Adrenal gland (tissue), 12 donors: ENCODE results near the gene ATXN1. TPM values are rescaled to one million over a fixed set of nuclear protein-coding genes. Genes with fewer than 3 reads are reported as not detected.

Experiments
- DNase-seq, 7 donors: peaks; one replicate each; pipeline ENCODE4 v3.0.0-alpha.2; 2019 to 2020
- H3K27ac ChIP-seq, 5 donors: fragments of 200-600 bp; sonication (generic) in 4 of 5; 1 replicate in 3 of 5; 2 replicates in 2 of 5; pipeline versions ENCODE4 v1.5.1 to v1.8.0; 2016 to 2020; ENCODE audit warnings: mild to moderate bottlenecking in 1 of 5
- H3K27me3 ChIP-seq: fragments of 200-600 bp; 2 replicates; pipeline ENCODE4 v1.8.0; 2021
- H3K36me3 ChIP-seq, 2 donors: fragments of 200-600 bp; replicated peaks in 1 of 2; 1 replicate in 1 of 2; 2 replicates in 1 of 2; pipeline versions ENCODE4 v1.5.1 to v1.8.0; 2018 to 2022
- H3K4me1 ChIP-seq, 2 donors: fragments of 200-600 bp; replicated peaks in 1 of 2; 1 replicate in 1 of 2; 2 replicates in 1 of 2; pipeline versions ENCODE4 v1.5.1 to v1.8.0; 2018 to 2021
- H3K4me3 ChIP-seq, 4 donors: fragments of 200-600 bp; sonication (generic) in 3 of 4; one replicate each; pipeline ENCODE4 v1.5.1; 2016 to 2018
- H3K9me3 ChIP-seq, 3 donors: fragments of 200-600 bp; sonication (generic) in 1 of 3; replicated peaks in 1 of 3; 1 replicate in 2 of 3; 2 replicates in 1 of 3; pipeline versions ENCODE4 v1.5.1 to v1.8.0; 2016 to 2021
- POLR2A ChIP-seq, 2 donors: fragments of 450-650 bp; IDR thresholded peaks; one replicate each; pipeline ENCODE4 v1.6.1; 2017; ENCODE audit warnings: antibody characterized with exemption in 2 of 2, mild to moderate bottlenecking in 2 of 2, moderate library complexity in 1 of 2
- WGBS, 4 donors: extraction: QIAGEN DNeasy Blood & Tissue Kit in 2 of 4; methylation state at CpG; one replicate each; pipeline versions ENCODE4 v1.1.5 to v1.1.7; 2013 to 2017; 5-methylcytosine and 5-hydroxymethylcytosine counted together
- intact Hi-C, 2 donors: fragments of 100-400 bp; cut with DNase I; formaldehyde crosslinking; loops; one replicate each; pipeline versions ENCODE4 v1.14.1 to v1.15.0; 2022 to 2023
- polyA plus RNA-seq, 3 donors: library from polyadenylated mRNA; stranded (reverse); fragments of 200-250 nt in 2 of 3; fragments of 350-450 nt in 1 of 3; fragmentation: Illumina TruSeq in 1 of 3; extraction: RNeasy Lipid Tissue Mini Kit (QIAGEN cat#74804) in 1 of 3; gene quantifications; one replicate each; pipeline ENCODE4 v1.2.3, GENCODE V29; 2013 to 2014
- total RNA-seq, 9 donors: library from RNA; depleted of rRNA in 4 of 9; stranded (reverse); fragments of >200 nt in 4 of 9; fragments of 120-200 nt in 1 of 9; fragmentation: NEBNext Ultra II Directional in 1 of 9; extraction: Animal tissue kit (Norgen Biotek cat#: 25700) in 1 of 9; gene quantifications; one replicate each; pipeline versions ENCODE4 v1.1.0 to v1.2.4, GENCODE V29; 2013 to 2023
- TF ChIP-seq, protein P1 (sequence below), 6 experiments: fragments of 450-650 bp in 4 of 6; fragments of 200-600 bp in 2 of 6; sonication (generic) in 1 of 6; IDR thresholded peaks; 1 replicate in 5 of 6; 2 replicates in 1 of 6; pipeline versions ENCODE4 v1.5.1 to v1.8.0; 2016 to 2021; ENCODE audit warnings: antibody characterized with exemption in 6 of 6, mild to moderate bottlenecking in 2 of 6, moderate library complexity in 1 of 6
- donor health status: healthy with polysubstance abuse.
- donor health status: Bipolar disorder and iron deficiency.
- donor health status: DM: yes; HTN: yes; CAD: no.
- donor health status: DM: no; HTN: no; CAD: no.
- donor health status: DM: no; HTN: no; CAD: no.
- donor health status: DM: yes; HTN: yes; CAD: no.

Gene ATXN1
- total and polyA plus RNA-seq, 12 donors, result 3.4 to 51.3 (median 25.4) TPM

DNA sequence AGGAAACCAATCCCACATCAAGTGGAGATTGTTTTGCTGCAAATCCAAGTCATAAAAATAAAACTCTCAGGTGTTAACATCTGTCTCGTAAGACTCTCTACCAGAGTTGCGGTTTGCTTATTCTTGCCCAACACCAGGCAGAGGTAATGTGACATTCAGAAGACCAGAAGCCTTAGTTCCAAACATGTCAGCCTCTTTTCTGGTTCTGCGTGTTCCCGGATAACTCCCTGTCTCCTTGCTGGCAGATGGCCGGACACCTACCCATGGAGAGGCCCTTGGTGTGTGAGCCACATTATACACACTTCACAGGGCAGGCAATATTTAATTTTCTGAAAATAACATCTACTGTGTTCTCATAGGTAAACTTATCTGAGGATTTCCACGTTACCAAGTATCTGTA lies 449.5 kb downstream of the ATXN1 start:
- no peak for DNase-seq
- Histone ChIP-seq H3K4me3 (no peak overlapping the region), H3K27ac (no peak overlapping the region), H3K27me3 (no peaks in the 10 kb centered on the region), H3K36me3 (no peaks in the 10 kb centered on the region), H3K4me1 (no peaks in the 10 kb centered on the region), H3K9me3 (no peaks in the 10 kb centered on the region)
- intact Hi-C loops, result no loop called here
- no peak for TF ChIP-seq POLR2A (IDR thresholded peaks at IDR 0.05)
- TF ChIP-seq, protein P1, sequence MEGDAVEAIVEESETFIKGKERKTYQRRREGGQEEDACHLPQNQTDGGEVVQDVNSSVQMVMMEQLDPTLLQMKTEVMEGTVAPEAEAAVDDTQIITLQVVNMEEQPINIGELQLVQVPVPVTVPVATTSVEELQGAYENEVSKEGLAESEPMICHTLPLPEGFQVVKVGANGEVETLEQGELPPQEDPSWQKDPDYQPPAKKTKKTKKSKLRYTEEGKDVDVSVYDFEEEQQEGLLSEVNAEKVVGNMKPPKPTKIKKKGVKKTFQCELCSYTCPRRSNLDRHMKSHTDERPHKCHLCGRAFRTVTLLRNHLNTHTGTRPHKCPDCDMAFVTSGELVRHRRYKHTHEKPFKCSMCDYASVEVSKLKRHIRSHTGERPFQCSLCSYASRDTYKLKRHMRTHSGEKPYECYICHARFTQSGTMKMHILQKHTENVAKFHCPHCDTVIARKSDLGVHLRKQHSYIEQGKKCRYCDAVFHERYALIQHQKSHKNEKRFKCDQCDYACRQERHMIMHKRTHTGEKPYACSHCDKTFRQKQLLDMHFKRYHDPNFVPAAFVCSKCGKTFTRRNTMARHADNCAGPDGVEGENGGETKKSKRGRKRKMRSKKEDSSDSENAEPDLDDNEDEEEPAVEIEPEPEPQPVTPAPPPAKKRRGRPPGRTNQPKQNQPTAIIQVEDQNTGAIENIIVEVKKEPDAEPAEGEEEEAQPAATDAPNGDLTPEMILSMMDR (IDR thresholded peaks at IDR 0.05), result no peak
- WGBS, 4 donors, result 96 to 99% (median 96%) methylated on average over 6 of the region's 6 CpGs

DNA sequence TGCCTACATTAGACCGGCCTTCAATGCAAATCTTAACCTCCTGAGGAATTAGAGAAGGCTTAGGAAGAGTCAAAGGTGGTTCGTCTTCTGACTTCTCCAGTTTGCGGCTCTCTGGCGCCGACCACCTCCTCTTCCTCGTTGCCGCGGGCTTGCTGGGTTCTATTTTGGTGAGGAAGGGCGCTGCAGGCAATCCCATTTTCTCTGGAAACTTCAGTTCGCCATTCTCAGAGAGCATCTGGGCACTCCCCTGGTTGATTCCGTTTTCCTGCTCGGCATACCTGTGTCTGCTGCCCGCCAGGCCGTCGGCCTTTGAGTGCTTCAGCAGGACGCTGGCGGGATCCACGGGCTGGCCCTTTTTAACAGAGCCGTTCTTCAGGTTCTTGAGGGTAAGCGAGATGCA lies 454.9 kb downstream of the ATXN1 start:
- Histone ChIP-seq H3K9me3 (no peaks in the 10 kb centered on the region), H3K4me3 (no peak overlapping the region), H3K27ac (no peak overlapping the region), H3K4me1 (no peaks in the 10 kb centered on the region), H3K27me3 (no peaks in the 10 kb centered on the region), H3K36me3 (no peaks in the 10 kb centered on the region)
- intact Hi-C loops, result no loop called here
- DNase-seq, result peak in 1 of 7 donors; percentile 47
- WGBS, 4 donors, result 88 to 93% (median 90%) methylated on average over 20 of the region's 20 CpGs
- TF ChIP-seq, protein P1 (IDR thresholded peaks at IDR 0.05), result no peak
- no peak for TF ChIP-seq POLR2A (IDR thresholded peaks at IDR 0.05)

DNA sequence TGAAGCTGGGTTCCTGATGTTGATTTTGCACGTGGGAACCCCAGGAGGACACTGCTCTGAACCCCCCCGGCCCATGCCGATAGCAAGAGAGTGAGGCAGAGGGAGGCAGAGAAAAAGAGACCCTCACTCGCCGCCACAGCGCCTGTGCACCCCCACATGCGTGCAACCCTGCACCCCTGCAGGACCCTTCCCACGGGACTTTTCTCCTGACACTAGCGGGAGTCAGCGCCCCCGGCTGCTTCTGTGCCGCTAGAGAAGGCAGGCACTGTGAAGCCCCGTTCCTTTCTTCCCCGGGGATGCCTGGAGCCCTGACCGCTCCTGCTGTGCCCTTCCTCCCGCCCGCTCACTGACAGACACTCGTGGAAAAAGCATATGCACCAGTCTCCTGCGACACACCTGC lies 455.5 kb downstream of the ATXN1 start:
- peak in 1 of 7 donors; percentile 43 for DNase-seq
- WGBS, 4 donors, result 79 to 86% (median 82%) methylated on average over 15 to 19 of the region's 19 CpGs
- no peaks in the 10 kb centered on the region for H3K4me1 ChIP-seq
- no peaks in the 10 kb centered on the region for H3K9me3 ChIP-seq
- no peak overlapping the region for H3K27ac ChIP-seq
- TF ChIP-seq, protein P1 (IDR thresholded peaks at IDR 0.05), result no peak
- no peak for TF ChIP-seq POLR2A (IDR thresholded peaks at IDR 0.05)
- intact Hi-C loops, result no loop called here
- no peak overlapping the region for H3K4me3 ChIP-seq
- H3K36me3 ChIP-seq, result no peaks in the 10 kb centered on the region
- H3K27me3 ChIP-seq, result no peaks in the 10 kb centered on the region

DNA sequence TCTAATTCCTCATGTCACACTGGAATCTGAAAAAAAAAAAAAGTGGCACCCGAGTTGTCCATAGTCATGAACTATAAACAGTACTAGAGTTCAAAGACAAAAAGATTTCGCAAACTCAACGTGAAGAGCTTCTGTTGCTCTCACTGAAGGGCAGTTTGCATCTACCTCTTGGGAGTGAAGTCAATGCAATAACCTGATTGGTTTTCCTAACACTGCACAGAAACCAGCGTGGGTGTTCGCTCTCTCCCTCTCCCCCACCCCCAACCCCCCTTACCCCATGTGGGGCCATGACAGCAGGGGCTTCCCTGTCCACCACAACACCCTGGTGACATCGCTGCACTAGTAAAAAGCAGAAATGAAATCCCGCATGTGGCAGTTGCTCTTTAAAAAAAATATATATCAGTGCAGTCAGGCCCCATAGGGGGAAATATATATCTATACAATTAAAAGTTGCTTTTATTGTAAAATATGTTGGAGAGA lies 456.0 kb downstream of the ATXN1 start:
- no peak overlapping the region for H3K27ac ChIP-seq
- no peak overlapping the region for H3K4me3 ChIP-seq
- intact Hi-C loops, result no loop called here
- no peak for TF ChIP-seq POLR2A (IDR thresholded peaks at IDR 0.05)
- TF ChIP-seq, protein P1 (IDR thresholded peaks at IDR 0.05), result no peak
- H3K36me3 ChIP-seq, result no peaks in the 10 kb centered on the region
- DNase-seq, result peak in 1 of 7 donors; percentile 27
- H3K9me3 ChIP-seq, result no peaks in the 10 kb centered on the region
- H3K4me1 ChIP-seq, result no peaks in the 10 kb centered on the region
- H3K27me3 ChIP-seq, result no peaks in the 10 kb centered on the region
- WGBS, 4 donors, result 65 to 75% (median 67%) methylated on average over 7 of the region's 7 CpGs
